H1 (cell line): ENCODE data around the gene AGPS. TPM values are rescaled to one million over a fixed set of nuclear protein-coding genes. Genes with fewer than 3 reads are reported as not detected.

Source experiments
- PHF8 ChIP-seq: fragments of 200-600 bp; sonication (generic); conservative IDR thresholded peaks from 2 replicates; pipeline ENCODE4 v1.7.1; 2012; ENCODE audit warnings: low read depth, mild to moderate bottlenecking, inconsistent platforms, low read length, moderate library complexity
- POLR2A ChIP-seq, 2 experiments: IDR thresholded peaks; 1 replicate in 1 of 2; 2 replicates in 1 of 2; pipeline ENCODE4 v1.6.1; 2011; ENCODE audit warnings: low read depth in 2 of 2, low read length in 2 of 2, mild to moderate bottlenecking in 2 of 2; ENCODE audit errors: control extremely low read depth in 1 of 2
- polyA plus RNA-seq, 7 experiments: library from polyadenylated mRNA; depleted of rRNA in 3 of 7; stranded (reverse) in 5 of 7; unstranded in 2 of 7; fragments of >200 nt in 5 of 7; fragments of 200-250 nt in 2 of 7; gene quantifications; 1 replicate in 5 of 7; 2 replicates in 1 of 7; 4 replicates in 1 of 7; pipeline versions ENCODE4 v1.2.1 to v1.2.3, GENCODE V29; 2011 to 2013; ENCODE audit warnings: missing spikeins in 2 of 7, mixed read lengths in 2 of 7
- total RNA-seq: library from RNA; stranded (reverse); fragmentation: NEBNext Ultra II Directional; extraction: Animal tissue kit (Norgen Biotek cat#: 25700); gene quantifications from 2 replicates; pipeline ENCODE4 v1.2.1, GENCODE V29; 2021

AGPS gene
- total and polyA plus RNA-seq, 2 of the 8 experiments (the other 6 are each of a cell fraction or from before 2014, with no cell fraction given) = 7.3 to 57.8 TPM

DNA sequence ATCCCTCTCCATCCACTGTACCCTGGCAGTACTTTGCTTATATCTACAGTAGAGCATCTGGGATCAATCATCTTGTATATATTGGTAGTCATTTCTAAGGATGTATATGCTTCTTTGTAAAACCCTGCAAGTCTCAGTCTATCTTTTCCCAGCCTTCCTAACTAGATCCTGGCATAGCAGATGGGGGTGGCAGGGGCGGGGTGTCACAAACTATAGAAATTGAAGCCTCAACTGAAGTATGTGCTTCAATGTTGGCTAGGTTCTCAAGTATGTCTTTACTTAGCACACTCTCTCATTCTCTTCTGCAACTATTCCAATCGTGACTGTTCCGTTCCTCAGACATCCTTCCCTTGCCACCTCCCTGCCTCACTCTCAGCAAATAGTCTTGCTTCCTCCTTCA is 30.1 kb upstream of the AGPS start (continued):
- TF ChIP-seq POLR2A (IDR thresholded peaks at IDR 0.05; ENCODE audit: control extremely low read depth in 1 of 2, low read depth in 2 of 2, low read length in 2 of 2) (no peak), PHF8 (no peak)
- TF ChIP-seq, all 59 proteins: peak for 0
